Right ventricle myocardium inferior (tissue), 1 donor: ENCODE data around the gene CCDC120. TPM values are rescaled to one million over a fixed set of nuclear protein-coding genes. Genes with fewer than 3 reads are reported as not detected.

Source experiments
- ATAC-seq: fragments of 200-7000 bp; cut with Tn5 transposase; one replicate; pipeline ENCODE4 v1.9.1; 2020; ENCODE audit warnings: mild to moderate bottlenecking, moderate library complexity
- DNase-seq: peaks from one replicate; pipeline ENCODE4 v3.0.0; 2021; ENCODE audit errors: missing footprints
- intact Hi-C: fragments of 100-400 bp; cut with DNase I; formaldehyde crosslinking; loops from one replicate; pipeline ENCODE4 v1.11.0; 2022
- total RNA-seq: library from RNA; stranded (reverse); fragmentation: NEBNext Ultra II Directional; extraction: Animal tissue kit (Norgen Biotek cat#: 25700); gene quantifications from one replicate; pipeline ENCODE4 v1.2.1, GENCODE V29; 2021
- donor health status: DM: no; HTN: yes; CAD: no; lungs with severe emphysema.

CCDC120 gene
- total RNA-seq, 1 donor from 2014 or later, result 1.4 TPM

DNA sequence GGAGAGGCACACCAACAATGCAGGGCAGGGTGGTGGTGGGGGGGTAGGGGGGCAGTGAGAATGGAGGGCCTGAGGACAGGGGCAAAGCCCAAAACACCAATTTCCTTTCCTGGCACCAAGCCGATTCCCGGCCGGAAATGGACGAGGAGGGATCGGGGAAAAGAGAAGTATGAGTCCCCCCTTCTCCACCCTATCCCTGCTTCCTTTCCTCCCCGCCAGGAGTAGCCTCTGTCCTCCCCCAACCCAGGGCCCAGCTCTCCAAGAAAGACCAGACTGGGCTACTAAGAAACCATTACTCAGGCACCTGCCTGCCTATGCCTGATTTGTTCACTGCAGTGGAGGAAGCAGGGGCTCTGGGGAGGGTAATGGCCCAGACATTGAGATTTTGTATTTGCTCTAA is 402 bp downstream of the CCDC120 start:
- no peak for ATAC-seq
- intact Hi-C loops, result no loop called here

DNA sequence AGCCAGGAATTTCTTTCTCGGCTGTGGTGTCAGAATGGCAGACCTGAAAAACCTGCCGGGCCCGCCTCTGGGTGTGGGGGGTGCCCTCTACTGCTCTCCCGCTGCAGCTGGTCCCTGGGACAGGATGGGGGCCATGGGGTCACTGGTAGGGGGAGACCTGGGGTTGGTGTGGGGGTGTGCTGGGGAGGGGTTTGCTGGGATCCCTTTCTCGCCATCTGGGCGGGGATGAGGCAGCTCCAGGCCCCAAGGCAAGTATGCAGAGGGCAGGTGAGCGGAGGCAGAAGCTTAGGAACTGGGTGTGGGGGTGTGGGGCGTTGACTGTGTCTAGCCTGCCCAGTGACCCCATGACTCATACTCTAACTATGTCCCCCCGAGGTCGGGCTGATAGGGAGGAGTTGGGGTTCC is 884 bp downstream of the CCDC120 start:
- ATAC-seq (no peak), DNase-seq (no peak)
- intact Hi-C loops, result no loop called here

More for the DNA sequence above, 402 bp downstream of the CCDC120 start:
- DNase-seq, result no peak

DNA sequence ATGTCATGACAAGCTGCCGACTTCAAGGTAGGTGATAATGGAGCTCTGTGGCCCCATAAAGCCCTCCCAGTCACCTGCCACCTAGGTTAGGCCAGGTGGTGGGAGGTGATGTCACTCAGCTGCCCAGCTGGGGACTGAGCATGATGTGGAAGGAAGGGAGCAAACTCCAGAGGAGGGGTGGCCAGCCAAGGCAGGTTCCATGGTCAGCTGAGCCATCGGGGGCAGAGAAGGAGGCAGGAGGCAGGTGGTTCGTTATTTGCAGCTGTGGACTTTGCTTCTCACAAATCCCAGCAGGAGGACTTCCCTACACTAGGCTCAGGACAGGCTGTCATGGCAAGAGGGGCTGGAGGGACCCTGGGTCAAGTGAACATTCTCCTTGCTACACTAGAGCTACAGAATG is 2.1 kb downstream of the CCDC120 start:
- no peak for DNase-seq
- intact Hi-C loops, result no loop called here
- ATAC-seq, result no peak

DNA sequence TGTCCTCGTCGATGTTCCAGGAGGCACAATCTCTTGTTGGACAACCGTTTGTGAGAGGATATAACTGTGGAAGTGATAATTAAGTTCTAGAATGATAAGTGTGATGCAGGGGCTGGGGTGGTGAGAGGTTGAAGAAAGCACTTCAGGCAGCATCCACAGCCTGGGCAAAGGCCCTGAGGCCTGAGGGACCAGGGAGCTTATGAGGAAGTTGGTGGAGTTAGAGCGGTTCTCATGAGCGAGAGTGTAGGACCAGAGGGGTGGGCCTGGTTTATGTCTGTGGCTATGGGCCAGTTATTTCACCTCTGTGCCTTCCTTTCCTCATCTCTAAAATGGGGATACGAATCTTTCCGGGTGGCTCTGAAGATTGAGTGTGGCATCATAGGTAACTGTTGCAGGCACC is 2.7 kb downstream of the CCDC120 start:
- no peak for DNase-seq
- intact Hi-C loops, result no loop called here
- ATAC-seq, result no peak

DNA sequence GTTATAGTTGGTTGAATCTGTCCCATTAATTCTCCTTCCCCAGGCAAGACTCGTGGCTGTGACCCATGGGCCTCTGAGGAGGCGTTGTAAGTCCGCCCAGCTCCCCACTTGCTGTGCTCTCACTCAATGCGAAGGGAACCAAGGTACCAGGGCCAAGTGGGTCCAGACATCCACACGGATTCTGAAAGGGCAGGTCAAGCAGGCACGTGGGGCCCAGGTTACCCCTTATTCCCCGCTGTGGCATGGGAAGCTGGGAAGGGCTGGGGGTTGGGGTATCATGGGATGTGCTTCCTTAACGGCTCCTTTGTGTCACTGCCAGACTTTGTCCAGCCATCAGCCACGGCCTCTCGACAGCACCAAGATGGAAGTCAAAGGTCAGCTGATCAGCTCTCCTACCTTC is 3.1 kb downstream of the CCDC120 start:
- intact Hi-C loops, result no loop called here
- ATAC-seq (no peak), DNase-seq (no peak)

DNA sequence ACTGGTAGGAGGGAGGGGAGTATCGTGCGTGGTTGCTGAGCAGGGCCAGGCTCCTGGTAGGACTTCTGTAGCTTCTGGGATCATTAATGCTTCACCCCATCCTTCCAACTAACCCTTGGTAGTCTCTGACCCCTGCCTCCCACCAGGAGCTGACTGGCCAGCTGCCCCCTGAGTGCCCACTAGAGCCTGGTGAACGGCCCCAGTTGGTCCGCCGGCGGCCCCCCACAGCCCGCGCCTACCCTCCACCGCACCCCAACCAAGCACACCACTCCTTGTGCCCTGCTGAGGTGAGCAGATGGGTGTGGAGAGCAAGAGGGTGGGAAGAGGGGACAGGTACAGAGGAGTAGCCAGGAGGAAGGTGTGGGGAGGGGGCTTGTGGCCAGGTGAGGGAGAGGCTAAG is 4.9 kb downstream of the CCDC120 start:
- no peak for DNase-seq
- intact Hi-C loops, result no loop called here
- ATAC-seq, result no peak

DNA sequence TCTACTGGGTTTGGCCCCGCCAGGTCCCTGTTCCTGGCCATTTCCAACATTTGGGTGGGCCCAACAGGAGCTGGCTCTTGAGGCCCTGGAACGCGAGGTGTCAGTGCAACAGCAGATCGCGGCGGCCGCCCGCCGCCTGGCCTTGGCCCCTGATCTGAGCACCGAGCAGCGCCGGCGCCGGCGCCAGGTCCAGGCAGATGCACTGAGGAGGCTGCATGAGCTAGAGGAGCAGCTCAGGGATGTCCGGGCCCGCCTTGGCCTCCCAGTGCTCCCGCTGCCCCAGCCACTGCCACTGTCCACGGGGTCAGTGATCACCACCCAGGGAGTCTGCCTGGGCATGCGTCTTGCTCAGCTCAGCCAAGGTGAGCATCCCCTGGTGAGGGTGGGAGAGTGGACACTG is 5.5 kb downstream of the CCDC120 start:
- intact Hi-C loops, result no loop called here
- no peak for DNase-seq
- no peak for ATAC-seq

DNA sequence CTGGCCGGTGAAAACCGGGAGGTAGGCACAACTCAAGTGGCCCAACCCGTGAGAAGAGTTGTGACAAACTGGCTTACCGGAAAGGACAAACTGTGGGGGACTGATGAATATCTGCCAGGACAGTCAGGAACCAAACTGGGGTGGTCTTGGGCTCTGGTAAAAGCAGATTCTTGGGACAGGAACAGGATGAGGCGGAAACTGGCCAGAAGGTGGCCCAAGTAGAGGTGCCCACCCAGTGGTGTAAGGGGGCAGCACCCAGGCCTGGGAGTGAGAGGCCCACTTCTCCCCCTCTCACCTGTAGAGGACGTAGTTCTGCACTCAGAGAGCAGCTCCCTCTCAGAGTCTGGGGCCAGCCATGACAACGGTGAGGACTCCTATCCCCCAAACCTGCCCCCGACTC is 5.9 kb downstream of the CCDC120 start:
- DNase-seq, result no peak
- no peak for ATAC-seq
- intact Hi-C loops, result no loop called here

DNA sequence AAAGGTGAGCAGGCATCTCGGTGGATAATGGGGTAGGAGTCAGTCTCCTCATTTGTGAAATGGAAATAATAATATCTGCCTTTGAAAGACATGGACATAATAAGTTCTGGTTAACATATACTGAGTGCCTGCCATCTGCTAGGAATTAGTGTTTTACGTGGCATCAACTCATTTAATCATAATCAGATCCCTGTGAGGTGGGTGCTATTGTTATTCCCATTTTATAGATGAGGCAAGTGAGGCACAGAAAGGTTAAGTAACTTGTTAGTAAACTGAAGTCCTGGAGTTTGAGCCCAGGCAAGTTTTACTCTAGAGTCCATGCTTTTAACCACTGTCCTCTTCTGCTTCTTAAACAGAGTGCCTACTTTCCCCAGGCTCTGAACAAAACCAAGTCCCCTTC is 7.5 kb downstream of the CCDC120 start:
- DNase-seq, result no peak
- ATAC-seq, result no peak
- intact Hi-C loops, result no loop called here

DNA sequence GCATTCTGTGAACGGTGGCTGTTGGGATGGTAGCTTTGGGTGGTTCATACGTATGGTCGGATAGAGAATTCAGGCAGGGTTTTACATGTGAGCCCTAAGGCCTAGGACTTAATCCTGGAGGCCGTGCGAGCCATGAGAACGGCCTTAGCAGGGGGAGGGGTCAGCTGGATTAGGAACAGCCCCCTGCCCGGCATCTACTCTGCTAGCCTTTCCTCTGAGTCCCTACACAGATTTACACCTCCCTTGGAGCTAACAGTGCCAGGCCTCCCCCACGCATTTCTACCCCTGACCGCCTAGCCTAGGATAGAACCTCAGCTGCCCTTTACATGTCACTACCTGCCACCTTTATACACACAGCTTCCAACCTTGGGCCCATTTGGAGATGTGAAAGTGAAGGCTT is 7.9 kb downstream of the CCDC120 start:
- intact Hi-C loops, result no loop called here
- ATAC-seq (no peak), DNase-seq (no peak)

DNA sequence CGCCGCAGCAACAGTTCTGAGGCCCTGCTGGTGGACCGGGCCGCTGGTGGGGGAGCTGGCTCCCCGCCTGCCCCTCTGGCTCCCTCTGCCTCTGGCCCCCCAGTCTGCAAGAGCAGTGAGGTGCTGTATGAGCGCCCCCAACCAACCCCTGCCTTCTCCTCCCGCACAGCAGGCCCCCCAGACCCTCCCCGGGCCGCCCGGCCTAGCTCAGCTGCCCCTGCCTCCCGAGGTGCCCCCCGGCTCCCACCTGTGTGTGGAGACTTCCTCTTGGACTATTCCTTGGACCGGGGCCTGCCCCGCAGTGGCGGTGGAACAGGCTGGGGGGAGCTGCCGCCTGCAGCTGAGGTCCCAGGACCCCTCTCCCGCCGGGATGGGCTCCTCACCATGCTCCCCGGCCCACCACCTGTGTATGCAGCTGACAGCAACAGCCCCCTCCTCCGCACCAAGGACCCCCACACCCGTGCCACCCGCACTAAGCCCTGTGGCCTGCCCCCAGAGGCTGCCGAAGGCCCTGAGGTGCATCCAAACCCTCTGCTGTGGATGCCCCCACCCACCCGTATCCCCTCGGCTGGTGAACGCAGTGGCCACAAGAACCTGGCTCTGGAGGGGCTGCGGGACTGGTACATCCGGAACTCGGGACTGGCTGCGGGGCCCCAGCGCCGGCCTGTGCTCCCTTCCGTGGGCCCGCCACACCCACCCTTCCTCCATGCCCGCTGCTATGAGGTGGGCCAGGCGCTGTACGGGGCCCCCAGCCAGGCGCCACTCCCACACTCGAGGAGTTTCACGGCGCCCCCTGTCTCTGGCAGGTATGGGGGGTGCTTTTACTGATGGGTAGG is 8.7 kb downstream of the CCDC120 start:
- DNase-seq (no peak), ATAC-seq (no peak)
- intact Hi-C loops, result no loop called here

DNA sequence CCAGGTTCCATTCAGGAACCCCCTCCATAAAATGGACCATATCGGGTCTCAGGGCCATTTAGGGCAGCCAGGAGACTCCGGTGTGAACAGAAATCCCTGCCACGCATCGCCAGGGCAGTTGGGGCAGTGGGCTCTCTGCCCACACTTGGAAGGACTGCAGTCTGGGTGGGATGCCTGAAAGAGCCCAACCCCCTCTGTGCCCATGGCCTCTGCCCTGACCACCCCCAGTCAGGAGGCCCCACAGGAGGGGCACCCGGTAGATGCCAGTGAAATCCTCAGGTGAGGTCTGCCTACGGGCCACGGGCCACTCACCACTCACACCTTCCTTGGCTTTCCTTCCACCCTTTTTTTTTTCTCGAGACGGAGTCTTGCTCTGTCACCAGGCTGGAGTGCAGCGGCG is 10.2 kb downstream of the CCDC120 start:
- intact Hi-C loops, result no loop called here
- ATAC-seq (no peak), DNase-seq (no peak)

DNA sequence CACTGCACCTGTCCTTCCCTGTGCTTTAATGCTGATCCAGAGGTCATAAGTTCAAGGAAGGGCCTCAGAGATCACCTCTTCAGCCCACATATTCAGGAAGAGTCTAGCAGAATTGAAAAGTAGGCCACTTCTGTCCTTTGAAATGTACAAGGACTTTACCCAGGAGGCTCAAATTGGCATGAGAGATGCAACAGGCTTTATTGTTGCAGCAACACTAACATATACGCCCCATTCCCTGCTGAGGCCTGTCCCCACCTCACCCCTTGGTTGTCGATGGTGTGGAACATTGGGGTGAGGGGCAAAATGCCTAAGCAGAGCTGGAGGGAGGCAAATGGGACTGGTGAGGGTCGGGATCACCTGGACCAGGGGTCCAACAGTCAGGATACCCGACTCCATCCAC is 12.2 kb downstream of the CCDC120 start:
- intact Hi-C loops, result no loop called here
- DNase-seq (no peak), ATAC-seq (no peak)

DNA sequence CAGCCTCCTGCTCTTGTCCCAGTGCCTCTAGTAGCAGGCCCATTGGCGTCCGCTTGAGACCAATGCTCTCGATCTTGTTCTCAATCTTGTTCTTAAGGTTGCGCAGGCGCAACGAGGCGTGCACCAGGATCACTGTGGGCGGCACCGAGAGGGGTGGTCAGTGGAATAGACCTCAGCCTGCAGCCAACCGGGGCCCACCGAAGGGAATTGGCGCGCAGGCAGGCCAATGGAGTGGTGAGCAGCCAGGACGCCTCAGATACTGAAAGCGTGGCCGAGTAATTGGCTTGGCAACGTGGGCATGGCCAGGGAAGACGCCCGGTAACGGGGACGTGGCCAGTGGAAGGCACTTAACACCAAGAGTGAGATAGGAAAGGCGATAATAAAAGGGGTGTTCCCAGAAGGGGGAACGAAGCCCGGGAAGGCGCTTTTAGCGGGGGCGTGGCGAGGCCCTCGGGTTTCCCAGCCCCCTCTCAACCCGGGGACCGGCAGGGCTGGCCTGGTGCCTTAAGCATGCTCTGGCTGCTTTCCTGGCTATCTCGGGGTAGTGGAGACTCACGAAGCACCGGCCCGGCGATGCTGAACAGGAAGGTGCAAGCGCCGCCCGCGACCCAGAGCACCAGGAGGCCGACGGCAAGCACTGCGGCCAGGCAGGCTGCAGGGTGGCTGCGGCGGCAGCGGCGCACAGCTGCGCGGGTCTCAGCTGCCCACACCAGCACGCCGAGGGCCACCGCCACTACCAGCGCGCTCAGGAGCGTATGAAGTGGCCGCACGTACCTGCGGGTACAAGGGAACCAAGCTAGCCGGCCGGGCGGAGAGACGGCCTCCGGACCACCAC is 13.3 kb downstream of the CCDC120 start:
- intact Hi-C loops, result no loop called here
- DNase-seq (peak; percentile 83), ATAC-seq (peak; percentile 76)

DNA sequence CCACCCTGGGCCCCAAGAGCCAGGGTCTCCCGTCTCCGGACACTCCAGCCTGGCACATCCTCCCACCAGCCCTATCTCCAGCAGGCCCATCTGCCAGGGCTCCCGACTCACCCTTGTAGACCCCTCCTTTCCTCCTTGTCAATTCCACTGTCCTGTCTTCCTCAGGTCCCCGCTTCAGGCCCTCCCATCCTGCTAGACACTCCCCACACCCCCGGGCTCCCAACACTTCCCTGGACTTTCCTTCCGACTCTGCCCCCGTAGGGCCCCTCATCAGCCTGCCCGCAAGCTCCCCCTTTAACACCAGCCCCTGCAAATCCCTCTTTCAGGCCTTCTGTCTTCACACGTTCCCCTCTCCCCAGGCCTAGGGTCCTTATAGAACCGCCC is 13.9 kb downstream of the CCDC120 start:
- intact Hi-C loops, result no loop called here
- DNase-seq, result no peak
- ATAC-seq, result no peak

DNA sequence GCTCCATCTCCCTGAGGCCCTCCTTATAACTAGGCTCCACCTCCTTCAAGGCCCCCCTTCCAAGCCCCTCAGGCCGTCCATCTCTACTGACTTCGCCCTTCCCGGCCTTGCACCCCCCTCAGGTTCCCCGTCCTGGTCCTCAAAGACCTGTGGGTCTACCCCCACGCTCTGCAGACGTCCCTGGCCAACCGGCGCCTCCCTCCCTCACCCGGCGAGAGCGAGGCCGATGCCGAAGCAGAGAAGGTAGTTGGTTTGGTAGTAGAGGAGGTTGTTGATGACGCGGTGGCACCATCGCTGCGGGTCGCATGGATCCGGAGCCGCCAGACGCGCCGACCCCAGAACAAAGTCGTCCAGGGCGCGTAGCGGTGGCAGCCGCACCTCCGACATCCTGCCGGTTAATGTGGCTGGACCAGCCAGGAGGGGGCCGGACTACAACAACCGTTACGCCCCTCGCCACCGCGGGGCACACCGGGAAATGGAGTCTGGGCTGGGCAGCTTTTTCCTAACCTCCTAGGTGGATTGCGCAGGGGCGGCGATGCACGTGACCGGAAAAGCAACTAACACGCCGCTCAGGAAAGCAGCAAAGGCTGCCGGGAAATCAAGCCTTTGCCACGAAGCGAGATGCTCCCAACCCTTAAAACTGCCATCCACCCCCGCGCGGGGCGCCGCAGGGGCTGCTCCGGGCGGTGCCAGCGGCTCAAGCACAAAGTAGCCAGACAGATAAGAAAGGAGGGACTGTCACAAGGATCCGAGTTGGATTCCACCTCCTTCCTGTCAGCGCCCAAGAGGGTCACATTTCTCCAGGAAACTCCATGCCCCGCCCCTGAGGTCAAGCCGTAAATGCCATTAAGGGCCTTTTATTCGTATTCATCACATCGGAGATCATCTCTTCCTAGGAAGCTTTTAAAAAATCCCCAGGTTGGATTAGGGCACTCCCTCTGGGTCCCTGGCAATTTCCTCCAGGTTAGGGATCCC is 15.1 kb downstream of the CCDC120 start, which contains the start of gene PRAF2:
Gene PRAF2, minus strand, starts transcription at position 402 of the 975 bp plus-strand sequence. Its CDS starts 15 bp downstream, at position 387.
- DNase-seq (peak; percentile 95), ATAC-seq (peak; percentile 92)
- intact Hi-C loops, result no loop called here

DNA sequence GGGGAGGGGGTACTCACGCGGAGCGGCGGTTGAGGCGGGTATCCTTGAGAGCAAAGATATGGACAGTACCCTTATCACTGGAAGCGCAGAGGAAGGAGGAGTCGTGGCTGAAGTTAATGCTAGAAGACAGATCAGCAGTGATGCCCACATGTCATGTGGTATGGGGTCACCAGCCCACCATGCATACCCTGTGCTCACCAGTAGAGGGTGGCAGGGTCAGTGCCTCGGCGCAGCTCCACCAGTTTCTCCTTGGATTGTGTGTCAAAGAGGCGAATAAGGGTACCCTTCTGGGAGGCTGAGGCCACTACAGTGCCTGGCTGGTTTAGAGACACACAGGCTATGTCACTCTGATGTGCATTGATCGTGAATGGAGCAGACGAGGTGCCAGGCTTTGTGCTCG is 16.5 kb downstream of the CCDC120 start:
- DNase-seq (no peak), ATAC-seq (no peak)
- intact Hi-C loops, result no loop called here

DNA sequence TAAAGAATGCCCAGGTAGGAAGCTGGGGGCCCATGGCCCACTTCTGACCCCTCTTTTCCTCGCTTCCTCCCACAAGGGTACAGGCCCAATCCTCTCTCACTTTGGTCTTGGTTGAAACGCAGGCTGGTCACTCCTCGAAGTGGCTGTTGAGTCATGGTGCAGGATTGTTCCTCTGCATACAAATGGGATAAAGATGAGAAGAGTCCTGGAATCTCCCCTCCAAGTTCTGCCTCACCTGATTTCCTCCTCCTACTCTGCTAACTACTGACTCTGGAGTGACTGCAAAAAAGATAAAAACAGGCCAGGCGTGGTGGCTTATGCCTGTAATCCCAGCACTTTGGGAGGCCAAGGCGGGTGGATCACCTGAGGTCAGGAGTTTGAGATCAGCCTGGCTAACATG is 19.1 kb downstream of the CCDC120 start:
- intact Hi-C loops, result no loop called here
- DNase-seq (no peak), ATAC-seq (no peak)
